ENCODE results near the gene PKD2L2. TPM values are rescaled to one million over a fixed set of nuclear protein-coding genes. Genes with fewer than 3 reads are reported as not detected.

Gene PKD2L2
- total RNA-seq, 1 experiment from 2014 or later = not detected

DNA sequence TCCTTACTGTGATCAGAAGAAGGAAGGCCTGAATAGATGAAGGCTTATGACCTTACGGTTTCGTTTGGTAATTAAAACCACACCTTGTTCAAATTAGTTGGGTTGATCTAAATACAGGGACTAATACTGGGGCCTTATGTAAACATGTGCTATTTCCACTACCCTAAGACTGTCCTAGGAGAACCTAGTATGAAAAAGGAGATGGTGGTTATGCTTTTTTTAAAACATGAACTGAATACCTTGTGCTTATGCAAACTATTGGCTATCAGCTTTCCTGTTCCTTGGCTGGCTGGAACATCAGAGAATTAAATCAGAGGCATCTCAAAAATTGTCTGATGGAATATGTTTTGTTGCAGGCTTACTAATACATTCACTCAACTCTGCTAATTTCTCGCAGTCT is 17.7 kb upstream of the PKD2L2 start:
- H3K9me3 ChIP-seq = no peaks in the 10 kb centered on the region
- H3K36me3 ChIP-seq = no peaks in the 10 kb centered on the region
- H3K4me3 ChIP-seq = no peak overlapping the region
- no peak for DNase-seq
- H3K27me3 ChIP-seq = peaks cover 4% of the 10 kb centered on the region; the same call in 1 of the 2 replicates

DNA sequence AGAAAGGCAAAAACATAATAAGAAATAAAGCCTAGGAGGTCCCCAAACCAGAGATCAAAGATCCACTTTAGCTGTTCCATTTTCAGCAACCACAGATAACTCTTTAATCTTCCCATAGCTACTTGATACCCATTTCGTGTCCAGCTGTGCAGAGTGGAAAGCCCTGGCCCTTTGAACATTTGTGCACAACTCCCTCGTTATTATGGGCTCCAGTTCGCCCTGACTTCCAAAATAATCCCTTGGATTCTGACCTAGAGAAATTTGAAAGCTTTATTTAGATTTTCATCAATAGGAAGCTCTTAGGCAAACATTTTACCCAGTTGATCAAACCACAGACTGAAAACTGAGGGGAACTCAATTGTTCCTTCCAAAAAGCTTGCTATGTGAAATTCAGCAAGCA is 16.8 kb upstream of the PKD2L2 start:
- H3K4me3 ChIP-seq = no peak overlapping the region
- no peaks in the 10 kb centered on the region; the same call in 1 of the 2 replicates for H3K27me3 ChIP-seq
- DNase-seq = no peak
- no peaks in the 10 kb centered on the region for H3K9me3 ChIP-seq
- no peaks in the 10 kb centered on the region for H3K36me3 ChIP-seq

DNA sequence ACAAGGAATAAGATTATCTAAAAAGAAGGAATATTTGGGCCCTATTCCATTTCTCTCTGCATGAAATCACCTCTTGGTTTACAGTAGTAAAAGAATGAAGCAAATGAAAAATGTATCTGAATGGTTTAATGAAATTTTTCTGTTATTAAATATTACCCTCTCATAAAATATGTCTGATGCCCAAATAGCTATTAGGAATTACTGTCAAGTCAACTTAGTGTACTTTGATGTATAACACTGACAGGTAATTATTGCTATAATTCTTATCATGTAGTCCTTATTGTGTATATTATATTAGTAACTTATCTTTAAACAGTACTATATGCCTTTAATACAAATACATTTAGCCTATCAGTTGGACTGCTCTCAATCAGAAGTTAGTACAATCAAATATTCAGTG is 13.2 kb upstream of the PKD2L2 start:
- no peak for DNase-seq
- Histone ChIP-seq H3K9me3 (no peaks in the 10 kb centered on the region), H3K27me3 (no peaks in the 10 kb centered on the region), H3K4me3 (no peak overlapping the region), H3K36me3 (no peaks in the 10 kb centered on the region)

DNA sequence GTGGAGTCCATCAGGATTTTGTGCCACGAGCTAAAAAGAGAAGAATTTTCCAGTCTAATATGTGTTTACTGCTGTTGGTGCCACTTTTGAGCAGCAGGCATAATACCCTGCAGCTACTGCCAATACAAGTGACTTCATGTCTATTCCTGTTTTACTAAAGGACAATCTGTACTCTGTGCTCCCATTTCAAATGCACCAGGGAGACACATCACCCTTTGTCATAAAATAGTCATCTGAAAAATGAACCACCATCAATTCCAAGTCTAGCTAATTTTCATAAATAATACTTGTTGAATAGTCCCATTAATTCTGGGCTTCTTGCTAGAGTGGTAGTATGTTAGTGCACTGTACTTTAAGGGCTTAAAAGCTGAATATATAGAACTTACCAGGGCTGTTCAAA is 8.9 kb upstream of the PKD2L2 start:
- no peak overlapping the region for H3K4me3 ChIP-seq
- no peak for DNase-seq
- H3K27me3 ChIP-seq = no peaks in the 10 kb centered on the region
- H3K9me3 ChIP-seq = no peaks in the 10 kb centered on the region
- no peaks in the 10 kb centered on the region for H3K36me3 ChIP-seq

DNA sequence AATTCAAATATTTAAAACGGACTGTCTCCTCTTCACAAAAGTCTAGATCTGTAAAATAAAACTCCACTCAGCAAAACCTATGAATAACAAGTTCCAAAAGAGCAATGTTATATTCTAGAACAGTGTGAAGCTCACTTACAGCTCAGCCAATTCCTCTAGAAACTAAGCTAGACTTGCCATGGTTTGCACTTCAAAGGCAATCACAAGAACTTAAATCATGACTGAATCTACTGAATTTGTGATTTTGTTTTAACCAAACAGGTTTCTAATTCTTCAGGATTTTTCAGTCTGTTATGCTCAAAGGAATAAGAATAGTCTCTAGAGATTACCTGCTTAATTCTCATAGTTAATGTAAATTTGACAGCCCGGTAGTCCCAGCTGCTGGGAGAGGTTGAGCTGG is 1.4 kb upstream of the PKD2L2 start:
- DNase-seq = no peak
- no peak overlapping the region for H3K4me3 ChIP-seq
- H3K9me3 ChIP-seq = no peaks in the 10 kb centered on the region

DNA sequence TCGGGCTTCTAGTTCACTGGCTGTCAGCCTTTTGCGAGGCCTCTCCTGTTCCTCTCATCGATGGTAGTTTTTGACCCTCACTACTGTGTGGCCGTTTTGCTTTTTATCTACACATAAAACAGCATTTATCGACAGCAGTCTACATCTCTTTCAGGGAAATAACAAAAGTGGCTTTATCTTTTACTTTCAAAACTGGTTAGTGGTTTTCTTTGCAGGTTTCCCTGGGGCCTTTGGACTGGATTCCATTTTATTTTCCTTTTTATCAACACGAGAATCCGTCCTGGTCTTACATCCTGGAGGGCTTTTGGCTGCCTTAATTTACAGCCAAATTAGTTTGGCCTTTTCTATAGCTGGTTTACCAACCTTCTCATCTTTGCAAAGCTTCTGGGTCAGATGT is 793 bp upstream of the PKD2L2 start:
- Histone ChIP-seq H3K27me3 (no peaks in the 10 kb centered on the region), H3K4me3 (peak overlapping the region; percentile 47)
- no peak for DNase-seq

More for the DNA sequence above, 1.4 kb upstream of the PKD2L2 start:
- Histone ChIP-seq H3K36me3 (no peaks in the 10 kb centered on the region), H3K27me3 (no peaks in the 10 kb centered on the region)

DNA sequence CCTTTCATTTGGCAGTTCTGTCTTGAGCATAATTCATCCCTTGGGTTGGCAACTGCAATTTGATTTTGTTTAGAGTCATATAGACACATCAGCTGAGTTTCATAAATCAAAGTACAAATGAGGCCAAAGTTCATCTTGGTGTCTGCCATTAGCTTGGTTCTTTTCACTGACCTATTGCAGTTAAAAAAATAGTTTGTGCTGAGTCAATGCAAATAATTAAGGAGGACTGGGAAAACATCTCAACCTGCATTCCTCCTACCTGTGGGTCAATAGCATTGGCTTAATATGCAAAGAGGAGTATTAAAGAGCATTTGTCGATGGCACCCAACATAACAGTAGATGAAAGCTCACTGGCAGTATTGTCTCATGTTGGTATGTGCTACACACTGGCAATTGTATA is 1.6 kb downstream of the PKD2L2 start:
- no peaks in the 10 kb centered on the region for H3K9me3 ChIP-seq

More for the DNA sequence above, 793 bp upstream of the PKD2L2 start:
- H3K9me3 ChIP-seq = no peaks in the 10 kb centered on the region
- H3K36me3 ChIP-seq = no peaks in the 10 kb centered on the region

DNA sequence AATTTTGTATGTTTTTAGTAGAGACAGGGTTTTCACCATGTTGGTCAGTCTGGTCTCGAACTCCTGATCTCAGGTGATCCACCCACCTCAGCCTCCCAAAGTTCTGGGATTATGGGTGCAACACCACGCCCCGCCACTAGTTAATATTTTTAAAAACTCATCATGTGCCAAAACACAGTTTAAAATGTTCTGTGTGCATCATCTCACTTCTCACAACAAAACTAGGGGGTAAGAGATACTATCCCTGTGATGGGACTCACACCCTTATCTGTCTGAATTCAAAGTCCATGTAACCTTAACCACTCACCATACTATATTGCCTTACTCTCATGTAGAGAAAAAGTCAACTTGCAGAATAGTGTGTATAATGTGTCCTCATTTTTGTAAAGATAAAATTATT is 2.6 kb downstream of the PKD2L2 start:
- H3K36me3 ChIP-seq = no peaks in the 10 kb centered on the region
- no peaks in the 10 kb centered on the region for H3K27me3 ChIP-seq
- H3K4me3 ChIP-seq = no peak overlapping the region
- DNase-seq = no peak
- H3K9me3 ChIP-seq = no peaks in the 10 kb centered on the region

More for the DNA sequence above, 1.6 kb downstream of the PKD2L2 start:
- no peak overlapping the region for H3K4me3 ChIP-seq
- DNase-seq = no peak
- no peaks in the 10 kb centered on the region for H3K27me3 ChIP-seq
- H3K36me3 ChIP-seq = no peaks in the 10 kb centered on the region

DNA sequence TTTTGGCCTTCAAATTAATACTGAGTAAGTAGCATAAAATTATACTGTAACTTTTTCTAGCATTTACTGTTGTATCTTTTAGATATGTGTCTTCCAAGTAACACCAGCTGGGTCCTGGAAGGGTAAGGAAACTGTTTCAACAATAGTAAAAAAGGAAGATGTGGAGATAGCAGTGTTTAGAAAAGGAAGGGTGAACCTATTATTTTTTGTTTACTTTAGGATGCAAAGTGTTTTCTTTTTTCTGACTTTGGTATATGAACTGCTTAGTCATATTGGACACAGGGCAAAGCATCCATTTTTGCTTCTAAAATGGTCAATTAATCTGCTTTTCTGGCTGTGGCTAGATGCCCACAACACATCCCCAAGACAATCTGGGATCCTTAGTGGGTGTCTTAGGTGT is 5.3 kb downstream of the PKD2L2 start:
- no peak overlapping the region for H3K4me3 ChIP-seq
- H3K27me3 ChIP-seq = no peaks in the 10 kb centered on the region
- H3K9me3 ChIP-seq = no peaks in the 10 kb centered on the region
- no peak for DNase-seq
- no peaks in the 10 kb centered on the region for H3K36me3 ChIP-seq

DNA sequence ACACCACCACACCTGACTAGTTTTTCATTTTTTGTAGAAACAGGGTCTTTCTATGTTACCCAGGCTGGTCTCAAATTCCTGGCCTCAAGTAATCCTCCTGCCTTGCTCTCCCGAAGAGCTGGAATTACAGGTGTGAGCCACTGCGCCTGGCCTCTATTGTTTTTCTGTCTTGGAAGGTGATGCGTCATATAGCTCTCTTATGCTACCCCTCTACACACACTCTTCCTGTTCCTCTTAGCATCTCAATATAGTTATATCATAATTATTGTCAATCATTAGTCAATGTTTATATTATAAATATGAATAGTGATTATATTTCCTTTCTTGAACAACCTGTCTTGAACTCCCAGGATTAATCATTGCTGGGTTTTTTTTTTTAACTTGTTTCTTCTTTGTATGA is 7.3 kb downstream of the PKD2L2 start:
- H3K4me3 ChIP-seq = no peak overlapping the region
- DNase-seq = no peak
- H3K9me3 ChIP-seq = no peaks in the 10 kb centered on the region
- no peaks in the 10 kb centered on the region for H3K36me3 ChIP-seq
- H3K27me3 ChIP-seq = no peaks in the 10 kb centered on the region

DNA sequence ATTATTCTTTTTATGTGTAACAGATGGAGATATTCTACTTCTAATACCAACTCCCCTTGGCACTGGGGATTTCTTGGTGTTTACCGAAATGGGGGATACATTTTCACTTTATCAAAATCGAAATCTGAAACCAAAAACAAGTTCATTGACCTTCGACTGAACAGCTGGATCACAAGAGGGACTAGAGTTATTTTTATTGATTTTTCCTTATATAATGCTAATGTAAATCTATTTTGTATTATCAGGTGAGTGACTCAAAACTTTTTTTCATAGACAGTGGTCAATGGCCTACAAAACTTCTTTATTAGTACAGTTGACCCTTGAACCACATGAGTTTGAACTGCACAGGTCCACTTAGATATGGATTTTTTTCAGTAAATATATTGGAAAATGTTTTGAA is 10.2 kb downstream of the PKD2L2 start:
- no peaks in the 10 kb centered on the region for H3K9me3 ChIP-seq
- H3K27me3 ChIP-seq = no peaks in the 10 kb centered on the region
- H3K4me3 ChIP-seq = no peak overlapping the region
- H3K36me3 ChIP-seq = no peaks in the 10 kb centered on the region
- no peak for DNase-seq

DNA sequence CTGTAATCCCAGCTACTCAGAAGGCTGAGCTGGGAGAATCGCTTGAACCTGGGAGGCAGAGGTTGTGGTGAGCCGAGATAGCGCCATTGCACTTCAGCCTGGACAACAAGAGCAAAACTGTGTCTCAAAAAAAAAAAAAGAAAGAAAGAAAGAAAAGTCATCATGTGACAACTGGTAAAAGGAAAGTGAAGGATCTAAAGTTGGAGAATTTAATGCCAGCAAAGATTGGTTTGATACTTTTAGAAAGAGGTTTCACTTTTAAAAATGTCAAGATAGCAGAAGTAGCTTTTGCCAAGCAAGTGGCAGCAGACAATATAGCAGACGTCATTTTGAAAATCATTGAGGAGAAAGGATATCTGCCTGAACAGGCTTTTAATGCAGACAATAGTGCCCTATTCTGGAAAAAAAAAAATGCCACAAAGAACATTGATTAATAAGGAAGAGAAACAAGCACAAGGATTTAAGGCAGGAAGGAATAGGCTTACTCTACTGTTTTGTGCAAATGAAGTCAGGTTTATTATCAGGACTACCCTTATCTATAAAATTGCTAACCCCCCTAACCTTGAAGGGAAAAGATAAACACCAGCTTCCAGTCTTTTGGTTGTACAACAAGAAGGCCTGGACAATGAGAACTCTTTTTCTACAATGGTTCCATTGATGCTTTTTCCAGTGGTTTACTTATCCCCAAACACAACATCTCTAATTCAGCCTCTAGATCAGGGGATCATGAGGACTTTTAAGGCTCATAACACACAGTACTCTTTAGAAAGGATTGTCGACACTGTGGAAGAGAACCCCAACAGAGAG is 12.0 kb downstream of the PKD2L2 start:
- Histone ChIP-seq H3K27me3 (no peaks in the 10 kb centered on the region), H3K4me3 (peak overlapping the region; percentile 24), H3K36me3 (no peaks in the 10 kb centered on the region), H3K9me3 (no peaks in the 10 kb centered on the region)
- peak; percentile 12 for DNase-seq

DNA sequence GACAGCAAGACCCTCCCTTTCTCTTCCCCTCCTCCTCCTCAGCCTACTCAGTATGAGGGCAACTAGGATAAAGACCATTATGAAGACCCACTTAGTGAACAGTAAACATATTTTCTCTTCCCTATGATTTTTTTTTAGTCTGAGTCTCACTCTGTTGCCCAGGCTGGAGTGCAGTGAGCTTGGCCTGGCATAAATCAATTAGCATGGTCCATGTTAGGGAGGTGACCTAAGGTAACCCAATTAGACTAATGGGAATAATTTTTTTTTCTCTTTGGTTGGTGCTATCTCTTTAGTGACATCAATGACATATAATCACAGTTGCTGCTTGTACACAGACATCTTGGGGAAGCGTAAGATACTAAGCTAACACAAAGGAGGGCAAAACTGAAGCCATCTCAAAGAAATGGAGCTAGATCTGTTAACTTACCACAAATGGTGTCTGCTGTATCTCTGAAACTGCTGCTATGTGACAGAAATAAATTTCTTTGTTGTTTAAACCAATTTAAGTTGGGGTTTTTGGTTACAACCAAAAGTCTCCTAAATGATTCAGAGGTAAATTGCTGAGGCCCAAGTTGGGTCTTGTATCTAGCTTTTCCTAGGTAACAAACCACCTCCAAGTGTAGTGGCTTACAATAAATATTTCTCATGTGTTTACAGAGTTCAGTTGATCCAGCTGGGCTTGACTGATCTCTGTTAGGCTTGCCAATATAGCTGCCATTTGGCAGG is 13.3 kb downstream of the PKD2L2 start:
- H3K27me3 ChIP-seq = no peaks in the 10 kb centered on the region

DNA sequence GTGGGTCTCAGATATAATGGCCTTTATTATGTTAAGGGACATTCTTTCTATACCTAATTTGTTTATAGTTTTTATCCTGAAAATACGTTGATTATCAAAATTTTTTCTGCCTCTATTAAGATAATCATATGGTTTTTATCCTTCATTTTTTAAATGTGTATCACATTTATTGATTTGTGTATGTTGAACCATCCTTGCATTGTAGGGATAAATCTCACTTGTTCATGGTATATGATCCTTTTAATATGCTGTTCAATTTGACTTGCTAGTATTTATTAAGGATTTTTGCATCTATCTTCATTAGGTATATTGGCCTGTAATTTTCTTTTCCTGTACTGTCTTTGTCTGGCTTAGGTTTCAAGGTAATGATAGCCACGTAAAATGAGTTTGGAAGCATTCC is 25.5 kb downstream of the PKD2L2 start:
- DNase-seq = no peak
- Histone ChIP-seq H3K4me3 (no peak overlapping the region), H3K27me3 (no peaks in the 10 kb centered on the region), H3K36me3 (no peaks in the 10 kb centered on the region), H3K9me3 (peaks cover 12% of the 10 kb centered on the region)

More for the DNA sequence above, 13.3 kb downstream of the PKD2L2 start:
- Histone ChIP-seq H3K36me3 (no peaks in the 10 kb centered on the region), H3K4me3 (no peak overlapping the region), H3K9me3 (no peaks in the 10 kb centered on the region)
- no peak for DNase-seq

DNA sequence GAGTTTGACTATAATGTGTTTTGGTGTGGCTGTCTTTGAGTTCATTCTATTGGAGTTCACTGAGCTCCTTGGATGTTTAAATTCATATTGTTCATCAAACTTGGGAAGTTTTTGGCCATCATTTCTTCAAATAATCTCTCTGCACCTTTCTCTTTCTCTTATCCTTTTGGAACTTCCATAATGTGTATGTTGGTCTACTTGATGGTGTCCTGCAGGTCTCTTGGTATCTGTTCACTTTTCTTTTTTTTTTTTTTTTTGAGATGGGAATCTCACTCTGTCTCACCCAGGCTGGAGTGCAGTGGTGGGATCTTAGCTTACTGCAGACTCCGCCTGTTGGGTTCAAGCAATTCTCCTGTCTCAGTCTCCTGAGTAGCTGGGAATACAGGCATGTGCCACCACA is 27.7 kb downstream of the PKD2L2 start:
- H3K27me3 ChIP-seq = no peaks in the 10 kb centered on the region
- DNase-seq = no peak
- no peaks in the 10 kb centered on the region for H3K36me3 ChIP-seq
- no peak overlapping the region for H3K4me3 ChIP-seq
- H3K9me3 ChIP-seq = peaks cover 12% of the 10 kb centered on the region

DNA sequence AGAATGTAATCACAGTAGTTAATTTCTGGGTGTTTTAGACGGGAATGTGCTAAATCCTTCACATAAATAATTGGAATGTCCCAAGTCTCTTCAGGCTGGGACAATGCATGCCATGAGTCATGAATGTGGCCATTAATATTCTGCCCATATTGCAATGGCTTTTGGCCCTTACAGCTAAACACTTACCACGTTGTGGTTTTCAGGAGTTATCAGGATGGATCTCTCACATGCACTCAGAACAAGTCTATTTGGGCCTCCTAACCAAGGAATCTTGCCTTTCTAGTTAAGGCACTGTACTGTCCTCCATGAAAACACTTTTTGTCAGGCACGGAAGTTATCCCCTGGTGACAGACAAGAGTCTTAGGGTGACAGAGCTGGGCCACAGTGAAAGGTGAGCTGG is 32.7 kb downstream of the PKD2L2 start:
- Histone ChIP-seq H3K36me3 (no peaks in the 10 kb centered on the region; the same call in none of the 2 replicates), H3K4me3 (no peak overlapping the region), H3K27me3 (no peaks in the 10 kb centered on the region), H3K9me3 (peaks cover 2% of the 10 kb centered on the region; the same call in 1 of the 2 replicates)
- no peak for DNase-seq

DNA sequence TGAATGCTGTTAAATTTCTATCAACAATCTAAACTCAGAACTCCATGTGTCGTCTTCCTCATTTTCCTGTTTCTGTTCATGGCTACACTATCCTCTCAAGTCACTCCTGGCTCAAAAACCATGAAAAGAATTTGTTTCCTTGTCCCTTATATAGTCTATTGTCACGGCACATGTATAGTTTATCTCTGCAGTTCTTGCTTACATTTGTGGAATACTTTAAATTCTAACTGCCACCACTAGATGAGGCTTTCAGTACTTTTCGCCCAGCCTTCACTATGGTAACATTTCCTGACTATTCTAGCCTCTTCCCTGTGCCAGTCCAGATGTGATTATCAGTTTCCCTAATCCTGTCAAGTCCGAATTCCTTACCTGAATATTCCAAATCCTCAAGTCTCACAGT is 34.6 kb downstream of the PKD2L2 start:
- no peaks in the 10 kb centered on the region for H3K9me3 ChIP-seq
- H3K36me3 ChIP-seq = no peaks in the 10 kb centered on the region; the same call in none of the 2 replicates
- no peaks in the 10 kb centered on the region for H3K27me3 ChIP-seq
- H3K4me3 ChIP-seq = no peak overlapping the region
- no peak for DNase-seq

DNA sequence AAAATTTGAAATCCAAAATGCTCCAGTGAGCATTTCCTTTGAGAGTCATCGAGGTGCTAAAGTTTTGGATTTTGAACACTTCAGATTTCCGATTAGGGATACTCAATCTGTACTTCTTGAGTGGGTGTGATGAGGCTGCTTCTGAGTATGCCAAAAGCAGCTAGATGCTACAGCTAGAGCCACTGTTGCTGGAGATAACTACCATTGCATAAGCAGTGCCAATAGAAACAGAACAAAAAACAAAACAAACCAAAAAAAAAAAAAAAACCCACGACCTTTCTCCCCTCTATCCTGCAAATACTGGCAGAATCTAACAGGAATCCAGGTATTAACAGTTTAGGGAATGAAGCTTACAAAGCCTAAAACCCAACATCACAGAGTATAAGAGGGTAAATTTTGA is 43.5 kb downstream of the PKD2L2 start:
- H3K9me3 ChIP-seq = no peaks in the 10 kb centered on the region
- DNase-seq = no peak
- H3K4me3 ChIP-seq = no peak overlapping the region
- no peaks in the 10 kb centered on the region for H3K27me3 ChIP-seq
- H3K36me3 ChIP-seq = peaks cover 20% of the 10 kb centered on the region

Data from MG63 (cell line).